ENCODE measurements around the gene ITIH3.
A peak's percentile ranks its signal among the peaks of the same experiment; 100 is the strongest.

ITIH3 gene

DNA sequence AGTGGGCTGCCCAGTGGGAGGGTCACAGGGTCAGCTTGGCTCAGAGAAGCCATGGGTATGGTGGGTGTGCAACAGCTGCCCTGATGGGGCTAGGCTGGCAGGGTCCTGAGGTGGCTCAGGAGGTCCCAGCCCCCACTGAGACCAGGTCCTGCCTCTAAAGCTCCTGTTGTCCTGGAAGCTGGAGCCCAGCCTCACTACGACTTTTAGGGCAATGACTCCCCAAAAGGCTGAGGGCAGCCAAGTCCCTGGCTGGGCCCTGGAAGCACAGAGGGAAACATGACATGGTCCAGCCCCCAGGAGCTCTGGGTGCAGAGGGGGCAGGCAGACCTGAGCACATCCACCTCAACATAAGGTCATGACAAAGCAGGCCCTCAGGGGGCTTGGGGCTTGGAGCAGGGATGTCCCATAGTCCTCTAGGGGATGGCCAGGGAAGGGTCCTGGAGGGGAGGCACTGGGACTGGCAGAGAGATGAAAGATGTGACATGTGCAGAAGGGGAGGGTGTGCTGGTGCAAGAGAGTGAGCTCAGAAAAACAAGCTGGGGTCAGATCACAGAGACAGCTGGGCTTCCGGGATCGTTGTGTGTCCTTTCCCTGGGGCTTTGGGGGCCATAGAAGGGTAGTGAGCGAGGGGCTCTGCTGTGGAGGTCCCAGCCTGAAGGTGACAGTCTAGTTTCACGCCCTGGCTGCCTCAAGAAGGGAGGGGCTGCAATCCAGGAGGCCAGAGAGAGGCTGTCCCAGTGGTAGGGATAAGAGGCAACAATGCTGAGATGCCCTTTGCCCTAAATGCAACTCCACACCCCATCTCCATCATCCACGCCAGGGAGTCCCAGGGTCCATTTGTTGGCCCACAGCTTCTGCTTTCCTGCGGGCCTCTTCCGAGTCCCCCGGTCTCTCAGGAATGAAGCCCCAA lies 639 bp upstream of the ITIH3 start:
- DNase-seq (ENCODE audit: low read depth in 3 of 3), result no peak

GRCh38 chr3:52795298-52795900 lies 803 bp downstream of the ITIH3 start:
- DNase-seq (ENCODE audit: low read depth in 3 of 3), result no peak

DNA sequence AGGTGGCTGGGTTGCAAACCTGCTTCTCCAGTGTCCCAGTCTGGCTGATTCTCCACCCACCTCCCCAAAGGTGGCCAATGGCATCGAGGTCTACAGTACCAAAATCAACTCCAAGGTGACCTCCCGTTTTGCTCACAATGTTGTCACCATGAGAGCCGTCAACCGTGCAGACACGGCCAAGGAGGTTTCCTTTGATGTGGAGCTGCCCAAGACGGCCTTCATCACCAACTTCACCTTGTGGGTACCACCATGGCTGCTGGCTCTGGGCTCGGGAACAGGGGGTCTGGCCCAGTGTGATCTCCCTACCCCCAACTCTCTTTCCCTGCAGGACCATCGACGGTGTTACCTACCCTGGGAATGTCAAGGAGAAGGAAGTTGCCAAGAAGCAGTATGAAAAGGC lies 1.8 kb downstream of the ITIH3 start:
- DNase-seq (ENCODE audit: low read depth in 3 of 3), result no peak

DNA sequence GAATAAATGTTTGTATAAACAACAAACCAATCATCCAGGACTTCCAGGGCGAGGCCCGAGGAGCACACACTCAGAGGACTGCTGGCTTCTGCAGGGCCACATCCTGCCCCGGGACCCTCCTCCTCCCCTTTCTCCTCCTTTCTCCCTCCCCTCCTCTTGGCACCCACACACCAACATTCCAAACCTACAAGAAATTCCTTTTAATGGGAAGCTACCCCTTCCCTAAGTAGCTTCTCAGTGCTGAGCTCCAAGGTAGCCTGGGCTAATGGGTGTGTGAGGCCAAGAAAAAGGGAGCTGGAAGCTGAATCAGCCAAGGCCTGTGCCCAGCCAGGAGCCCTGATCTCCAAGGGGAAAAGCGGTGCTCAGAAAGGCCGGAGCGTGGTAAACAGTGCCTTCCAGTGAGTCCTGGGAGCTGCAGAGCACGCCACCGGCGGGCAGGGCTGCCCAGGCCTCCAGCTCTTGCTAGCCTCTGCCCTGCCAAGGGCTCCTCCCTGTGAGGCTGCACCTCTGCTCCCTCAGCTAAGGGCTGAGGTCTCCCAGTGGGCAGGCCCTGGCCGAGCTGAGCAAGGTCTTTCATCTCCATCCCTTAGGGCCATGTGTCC lies 3.9 kb downstream of the ITIH3 start:
- no peak for DNase-seq (ENCODE audit: low read depth in 3 of 3)

DNA sequence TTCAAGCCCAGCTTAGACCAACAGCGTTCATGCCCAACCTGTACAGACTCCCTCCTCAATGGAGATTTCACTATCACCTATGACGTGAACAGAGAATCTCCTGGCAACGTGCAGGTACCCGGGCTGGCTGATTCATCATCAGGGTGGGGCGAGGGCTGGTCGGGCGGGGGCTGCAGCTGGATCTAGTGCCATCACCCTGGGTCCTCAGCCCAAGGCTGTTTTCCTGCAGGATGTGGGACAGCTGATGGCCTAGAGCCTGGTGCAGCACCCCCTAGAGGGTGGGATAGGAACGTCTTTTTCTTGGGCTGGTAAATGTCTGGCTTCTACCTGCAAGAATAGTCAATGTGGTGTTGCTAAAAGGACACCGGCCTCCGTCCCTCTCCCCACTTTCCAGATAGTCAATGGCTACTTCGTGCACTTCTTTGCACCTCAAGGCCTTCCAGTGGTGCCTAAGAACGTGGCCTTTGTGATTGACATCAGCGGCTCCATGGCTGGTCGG lies 4.4 kb downstream of the ITIH3 start:
- DNase-seq (ENCODE audit: low read depth in 3 of 3), result peak in 1 of 3 experiments; percentile 9

GRCh38 chr3:52800079-52800478 lies 5.5 kb downstream of the ITIH3 start:
- no peak for DNase-seq (ENCODE audit: low read depth in 3 of 3)

- no peak for DNase-seq (ENCODE audit: low read depth in 3 of 3)
Observed at GRCh38 chr3:52801839-52802238, 7.2 kb downstream of the ITIH3 start.

DNA sequence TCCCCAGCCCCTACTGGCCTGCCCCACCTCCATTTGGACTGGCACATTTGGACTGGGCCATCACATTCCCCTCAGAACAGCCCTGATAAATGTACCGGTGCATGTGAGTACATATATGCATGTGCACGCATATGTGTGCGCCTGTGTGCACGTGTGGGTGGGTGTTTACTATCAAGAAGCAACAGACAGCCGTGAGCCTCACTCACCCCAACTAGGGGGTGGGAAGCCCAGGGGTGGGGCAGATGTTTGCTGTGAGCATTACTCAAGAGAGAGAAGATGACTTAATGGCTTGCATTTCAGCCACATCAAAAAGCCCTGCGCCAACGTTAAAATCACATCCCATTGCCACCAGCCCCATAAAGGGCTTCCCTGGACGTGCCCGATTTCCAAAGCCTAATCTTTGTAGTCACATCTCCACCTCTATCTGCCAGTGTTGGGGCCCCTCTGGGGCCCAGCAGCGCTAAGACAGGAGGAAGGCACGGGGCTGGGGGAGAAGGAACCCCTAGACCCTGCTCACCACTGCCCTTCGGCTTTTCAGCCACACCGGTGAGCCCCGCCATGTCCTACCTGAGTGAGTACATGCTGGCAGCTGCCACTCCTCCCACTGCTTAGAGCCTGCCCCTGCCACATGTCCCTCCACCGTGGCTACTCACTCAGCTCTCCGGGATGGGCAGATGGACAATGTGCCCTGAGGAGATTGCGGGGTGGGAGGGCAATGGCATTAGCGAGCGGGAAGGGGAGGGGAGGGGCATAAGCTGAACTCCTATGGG lies 10.9 kb downstream of the ITIH3 start:
- no peak for DNase-seq (ENCODE audit: low read depth in 3 of 3)

DNA sequence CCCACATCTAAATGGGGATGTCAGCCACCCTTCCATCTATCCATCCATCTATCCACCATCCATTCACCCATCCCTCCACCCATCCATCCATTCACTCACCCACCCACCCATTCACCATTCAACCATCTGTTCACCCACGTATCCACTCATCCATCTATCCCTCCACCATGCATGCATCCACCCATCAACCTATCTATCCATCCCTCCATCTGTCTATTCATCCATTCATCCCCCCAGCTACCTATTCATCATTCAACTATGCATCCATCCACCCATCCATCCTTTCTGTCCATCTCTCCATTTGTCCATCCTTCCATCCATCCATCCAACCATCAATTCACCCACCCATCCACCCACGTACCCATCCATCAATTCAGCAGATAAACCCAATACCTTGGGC lies 14.6 kb downstream of the ITIH3 start:
- no peak for DNase-seq (ENCODE audit: low read depth in 3 of 3)

DNA sequence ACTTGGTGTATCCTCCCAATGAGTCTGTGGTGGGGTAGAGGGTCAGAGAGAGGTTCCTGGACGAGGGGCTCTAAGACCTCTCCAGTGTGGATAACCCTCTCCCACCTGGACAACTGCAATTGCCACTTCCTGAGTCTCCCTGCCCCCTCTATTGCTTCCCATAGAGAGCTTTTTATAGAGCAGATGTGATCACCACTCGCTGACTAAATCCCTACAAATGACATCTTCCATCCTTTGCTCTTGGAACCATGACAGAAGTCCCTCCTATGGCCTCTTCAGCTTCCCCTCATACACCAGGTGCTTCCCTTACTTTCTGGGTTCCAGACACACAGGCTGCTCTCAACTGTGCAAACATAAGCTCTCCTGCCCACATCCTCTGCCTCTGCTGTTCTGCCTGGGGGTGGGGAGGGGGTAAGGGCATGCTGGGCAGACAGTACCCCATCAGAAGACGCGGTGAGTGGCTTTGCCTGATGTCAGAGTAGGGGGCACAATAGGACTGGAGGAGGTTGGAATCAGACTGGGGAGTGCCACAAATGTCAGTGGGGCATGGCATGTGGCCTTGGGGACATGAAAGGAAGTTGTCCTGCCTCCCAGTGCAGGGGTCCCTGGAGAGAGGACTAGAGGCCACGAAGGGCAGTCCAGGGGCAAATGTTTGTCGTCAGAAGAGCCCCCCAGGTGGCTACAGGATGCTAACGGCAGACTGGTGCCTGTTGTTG lies 15.2 kb downstream of the ITIH3 start:
- DNase-seq (ENCODE audit: low read depth in 3 of 3), result no peak

DNA sequence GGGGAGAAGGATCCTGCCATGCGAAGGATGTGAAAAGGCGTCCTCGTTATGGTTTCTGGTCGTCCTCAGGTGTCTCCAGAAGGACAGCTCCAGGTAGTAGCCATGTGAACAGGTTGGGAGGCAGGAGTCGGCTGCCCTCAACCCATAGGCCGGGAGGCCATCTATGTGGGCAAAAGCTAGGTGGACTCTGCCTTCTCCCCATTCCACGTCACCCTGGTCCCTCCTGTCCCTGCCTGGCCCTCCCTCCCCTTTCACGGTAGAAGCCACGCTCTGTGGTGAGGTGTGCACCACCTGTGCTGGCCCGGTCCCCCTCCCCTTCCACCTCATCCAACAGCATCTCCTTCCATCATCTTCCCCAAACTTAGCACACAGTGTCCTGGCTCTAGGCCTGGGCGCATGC lies 16.3 kb downstream of the ITIH3 start:
- DNase-seq (ENCODE audit: low read depth in 3 of 3), result no peak

DNA sequence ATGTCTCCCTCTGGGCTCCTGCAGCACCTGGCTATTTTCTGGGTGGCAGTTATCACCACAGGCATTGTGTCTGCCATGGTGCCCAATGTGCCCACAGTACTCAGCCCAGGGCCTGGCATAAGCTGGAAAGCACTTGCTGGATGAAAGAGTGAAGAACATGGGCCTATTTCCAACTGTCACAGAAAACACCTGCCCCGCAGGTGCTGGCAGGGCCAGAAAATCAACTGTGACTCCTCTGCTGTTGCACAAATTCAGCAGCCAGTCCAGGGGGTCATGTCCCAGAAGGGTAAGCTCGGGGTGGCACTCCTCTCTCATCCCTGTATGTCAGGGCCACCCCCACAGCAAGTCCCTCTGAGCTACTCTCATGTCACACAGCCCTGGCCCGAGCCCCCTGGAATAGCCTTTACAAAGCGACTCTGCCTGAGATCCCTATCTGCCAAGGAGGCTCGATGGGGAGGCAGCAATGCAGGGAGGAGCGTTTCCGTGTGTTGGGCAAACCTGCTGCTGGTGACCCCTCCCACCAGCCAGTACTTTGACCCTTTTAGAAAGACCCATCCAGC lies 16.9 kb downstream of the ITIH3 start:
- DNase-seq (ENCODE audit: low read depth in 3 of 3), result no peak

DNA sequence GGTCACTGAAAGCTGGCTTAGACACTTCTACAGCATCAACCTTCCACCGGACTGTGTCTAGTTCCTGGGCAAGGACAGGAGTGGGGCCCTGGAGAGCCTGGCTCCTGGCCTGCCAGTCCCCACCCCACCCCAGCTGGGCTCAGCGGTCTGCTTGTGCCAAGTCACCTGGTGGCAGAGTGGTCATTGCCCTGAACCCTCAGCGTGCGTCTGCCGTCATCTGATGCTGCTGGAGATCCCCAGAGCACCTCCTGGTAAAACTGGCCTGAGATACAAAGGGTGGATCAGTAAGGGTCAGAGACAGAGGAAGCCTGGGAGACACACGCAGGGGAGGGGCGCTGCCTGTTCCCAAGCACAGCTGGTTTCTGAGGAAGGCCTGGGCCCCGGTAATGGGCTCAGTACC lies 19.2 kb downstream of the ITIH3 start:
- DNase-seq (ENCODE audit: low read depth in 3 of 3), result no peak

DNA sequence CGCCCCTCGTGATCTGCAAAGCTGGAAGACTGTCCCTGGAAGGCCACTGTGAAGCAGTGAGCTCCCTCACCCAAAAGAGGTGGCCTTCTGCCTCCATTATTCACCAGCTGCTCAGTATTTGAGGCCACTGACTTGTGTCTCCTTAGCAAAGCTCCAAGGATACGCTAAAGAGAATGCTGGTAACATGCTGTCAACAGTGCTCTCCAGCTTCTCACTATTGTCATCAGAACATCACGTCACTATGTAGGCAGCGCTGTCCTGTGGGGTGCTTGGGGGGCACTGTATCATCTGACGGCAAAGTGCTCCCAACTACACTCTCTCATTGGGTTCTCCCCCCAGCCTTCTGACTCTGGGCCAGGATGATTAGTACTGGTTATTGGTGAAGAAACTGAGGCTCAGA lies 21.6 kb downstream of the ITIH3 start:
- DNase-seq (ENCODE audit: low read depth in 3 of 3), result no peak

DNA sequence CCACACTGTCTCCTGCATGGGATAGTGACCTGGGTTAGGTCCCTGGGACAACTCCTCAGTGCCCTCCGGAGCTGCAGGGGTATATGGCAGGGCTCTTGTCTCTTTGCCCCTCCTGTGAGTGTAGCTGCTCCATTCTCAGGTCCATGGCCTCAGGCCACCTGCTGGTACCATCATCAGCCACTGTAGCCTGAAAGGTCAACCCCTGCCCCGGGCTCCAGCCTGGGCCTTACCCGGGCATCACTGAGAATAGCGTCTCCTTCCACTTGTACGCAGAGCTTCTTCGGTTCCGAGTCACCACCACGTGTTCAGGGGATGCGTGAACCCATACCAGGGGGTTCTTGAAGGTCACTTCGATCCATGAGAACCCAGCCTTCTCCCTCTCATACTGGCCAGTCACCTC lies 22.1 kb downstream of the ITIH3 start:
- DNase-seq (ENCODE audit: low read depth in 3 of 3), result no peak

- no peak for DNase-seq (ENCODE audit: low read depth in 3 of 3)
Observed at GRCh38 chr3:52817221-52817620, 22.6 kb downstream of the ITIH3 start.

- DNase-seq (ENCODE audit: low read depth in 3 of 3), result no peak
Observed at GRCh38 chr3:52817860-52818259, 23.3 kb downstream of the ITIH3 start.

- no peak for DNase-seq (ENCODE audit: low read depth in 3 of 3)
Observed at GRCh38 chr3:52819936-52820335, 25.3 kb downstream of the ITIH3 start.

- DNase-seq (ENCODE audit: low read depth in 3 of 3), result peak in 1 of 3 experiments; percentile 12
Observed at GRCh38 chr3:52820736-52821135, 26.1 kb downstream of the ITIH3 start.

DNA sequence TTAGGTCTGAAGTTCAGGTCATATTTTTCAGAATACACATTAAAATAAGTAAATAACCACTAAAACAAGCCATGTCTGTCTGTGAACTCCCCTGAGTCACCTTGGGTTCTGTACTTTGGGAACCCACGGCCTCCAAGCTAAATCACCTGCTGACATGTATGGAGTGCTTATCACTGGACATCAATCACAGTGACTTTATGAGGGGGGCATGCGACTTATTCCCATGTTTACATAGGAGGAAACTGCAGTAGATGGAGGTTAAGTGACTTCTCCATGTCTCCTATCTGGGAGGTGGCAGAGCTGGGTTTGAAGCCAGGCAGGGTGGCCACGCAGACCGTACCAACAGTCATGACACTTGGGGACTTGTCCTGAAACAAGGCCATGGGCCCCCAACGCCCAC lies 27.8 kb downstream of the ITIH3 start:
- no peak for DNase-seq (ENCODE audit: low read depth in 3 of 3)

DNA sequence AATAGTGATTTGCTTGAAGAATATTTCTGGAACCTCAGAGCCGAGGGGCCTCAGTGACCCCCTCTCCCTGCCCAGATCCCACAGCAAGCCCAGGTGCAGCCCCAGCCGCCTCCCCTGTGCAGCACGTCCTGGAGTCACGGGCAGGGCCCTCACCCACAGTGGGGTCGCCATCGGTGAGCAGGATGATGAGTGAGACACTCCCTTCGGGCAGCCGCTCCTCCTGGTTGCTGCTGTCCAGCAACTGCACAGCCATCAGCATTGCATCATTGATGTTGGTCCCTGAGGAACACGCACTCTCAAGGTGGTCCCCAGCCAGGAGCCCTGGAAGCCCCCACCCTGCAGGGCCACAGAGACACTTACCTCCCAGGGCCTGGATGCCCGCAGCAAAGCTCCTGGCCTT lies 29.4 kb downstream of the ITIH3 start:
- DNase-seq (ENCODE audit: low read depth in 3 of 3), result no peak
